Measurements from ENCODE around the gene UQCRHL. TPM values are rescaled to one million over a fixed set of nuclear protein-coding genes. Genes with fewer than 3 reads are reported as not detected.
"Not testable (repeated sequence)": the region's sequence is repeated elsewhere in the genome, so short reads cannot be mapped to it uniquely, and the experiment has no call there.

The UQCRHL gene
- total RNA-seq, 1 donor from 2014 or later, result 1.5 TPM

GRCh38 chr1:15835741-15836510, 28.5 kb upstream of the UQCRHL start:
- peak; percentile 100 for DNase-seq (ENCODE audit: low read depth)

- no peak for DNase-seq (ENCODE audit: low read depth)
Observed at GRCh38 chr1:15835205-15835740, 27.8 kb upstream of the UQCRHL start.

GRCh38 chr1:15834406-15835204, 27.2 kb upstream of the UQCRHL start:
- peak; percentile 91 for DNase-seq (ENCODE audit: low read depth)

GRCh38 chr1:15833842-15834405, 26.5 kb upstream of the UQCRHL start:
- no peak for DNase-seq (ENCODE audit: low read depth)

GRCh38 chr1:15833069-15833679, 25.7 kb upstream of the UQCRHL start:
- peak; percentile 73 for DNase-seq (ENCODE audit: low read depth)

- no peak for DNase-seq (ENCODE audit: low read depth)
Observed at GRCh38 chr1:15830258-15830657, 22.8 kb upstream of the UQCRHL start.

GRCh38 chr1:15828931-15829330, 21.5 kb upstream of the UQCRHL start:
- DNase-seq (ENCODE audit: low read depth), result not testable (repeated sequence)

- not testable (repeated sequence) for DNase-seq (ENCODE audit: low read depth)
Observed at GRCh38 chr1:15827567-15827966, 20.1 kb upstream of the UQCRHL start.

- DNase-seq (ENCODE audit: low read depth), result no peak
Observed at GRCh38 chr1:15826810-15827507, 19.5 kb upstream of the UQCRHL start.

GRCh38 chr1:15825800-15826199, 18.4 kb upstream of the UQCRHL start:
- DNase-seq (ENCODE audit: low read depth), result no peak

GRCh38 chr1:15820478-15820877, 13.0 kb upstream of the UQCRHL start:
- peak; percentile 17 for DNase-seq (ENCODE audit: low read depth)

- DNase-seq (ENCODE audit: low read depth), result no peak
Observed at GRCh38 chr1:15816674-15817073, 9.2 kb upstream of the UQCRHL start.

- DNase-seq (ENCODE audit: low read depth), result no peak
Observed at GRCh38 chr1:15810073-15810472, 2.6 kb upstream of the UQCRHL start.

GRCh38 chr1:15808955-15809354, 1.5 kb upstream of the UQCRHL start:
- DNase-seq (ENCODE audit: low read depth), result no peak

- DNase-seq (ENCODE audit: low read depth), result no peak
Observed at GRCh38 chr1:15807121-15807520, 328 bp downstream of the UQCRHL start.

GRCh38 chr1:15804060-15804459, 3.4 kb downstream of the UQCRHL start:
- no peak for DNase-seq (ENCODE audit: low read depth)

- peak; percentile 38 for DNase-seq (ENCODE audit: low read depth)
Observed at GRCh38 chr1:15803380-15803779, 4.1 kb downstream of the UQCRHL start.

GRCh38 chr1:15802234-15802965, 5.0 kb downstream of the UQCRHL start:
- DNase-seq (ENCODE audit: low read depth), result peak; percentile 79

- DNase-seq (ENCODE audit: low read depth), result peak; percentile 84
Observed at GRCh38 chr1:15799928-15800835, 7.3 kb downstream of the UQCRHL start.
